Thyroid gland (tissue), 4 donors: ENCODE data around the gene UCP2. TPM values are rescaled to one million over a fixed set of nuclear protein-coding genes. Genes with fewer than 3 reads are reported as not detected.
A peak's percentile ranks its signal among the peaks of the same experiment; 100 is the strongest.

Source experiments
- DNase-seq, 2 donors: peaks; one replicate each; pipeline ENCODE4 v3.0.0-alpha.2; 2019
- H3K27ac ChIP-seq, 3 donors: fragments of 200-600 bp; sonication (generic); 1 replicate in 2 of 3; 2 replicates in 1 of 3; pipeline ENCODE4 v1.5.1; 2016 to 2019; ENCODE audit warnings: mild to moderate bottlenecking in 1 of 3, moderate library complexity in 1 of 3
- H3K27me3 ChIP-seq: fragments of 200-600 bp; sonication (generic); one replicate; pipeline ENCODE4 v1.5.1; 2019
- H3K36me3 ChIP-seq, 2 donors: fragments of 200-600 bp; sonication (generic); one replicate each; pipeline ENCODE4 v1.5.1; 2016 to 2019
- H3K4me1 ChIP-seq, 2 donors: fragments of 200-600 bp; sonication (generic); one replicate each; pipeline ENCODE4 v1.5.1; 2017 to 2019
- H3K4me3 ChIP-seq, 3 donors: fragments of 200-600 bp; sonication (generic); replicated peaks in 1 of 3; 1 replicate in 2 of 3; 2 replicates in 1 of 3; pipeline ENCODE4 v1.5.1; 2016; ENCODE audit warnings: mild to moderate bottlenecking in 1 of 3
- H3K9me3 ChIP-seq: fragments of 200-600 bp; sonication (generic); one replicate; pipeline ENCODE4 v1.5.1; 2017
- CTCF ChIP-seq, 6 experiments: fragments of 200-600 bp in 3 of 6; fragments of 450-650 bp in 3 of 6; sonication (generic) in 3 of 6; IDR thresholded peaks; one replicate each; pipeline ENCODE4 v1.5.1; 2016 to 2019; ENCODE audit warnings: antibody characterized with exemption in 6 of 6, mild to moderate bottlenecking in 2 of 6, inconsistent platforms in 1 of 6, moderate library complexity in 1 of 6
- POLR2A ChIP-seq, 2 donors: fragments of 450-650 bp; IDR thresholded peaks; one replicate each; pipeline ENCODE4 v1.6.1; 2017; ENCODE audit warnings: antibody characterized with exemption in 2 of 2, mild to moderate bottlenecking in 2 of 2, moderate library complexity in 1 of 2
- WGBS, 2 donors: methylation state at CpG; one replicate each; pipeline ENCODE4 v1.1.5; 2017; 5-methylcytosine and 5-hydroxymethylcytosine counted together
- intact Hi-C: fragments of 100-400 bp; cut with DNase I; formaldehyde crosslinking; loops from one replicate; pipeline ENCODE4 v1.15.1; 2023
- total RNA-seq, 4 donors: library from RNA; depleted of rRNA; stranded (reverse); fragments of >200 nt; gene quantifications; one replicate each; pipeline ENCODE4 v1.2.3, GENCODE V29; 2016

UCP2 gene
- total RNA-seq, 4 donors from 2014 or later: 41.4 to 97.0 (median 52.5) TPM

- H3K4me1 ChIP-seq: peaks cover 3 to 35% of the 10 kb centered on the region in 2 donors
- no peak overlapping the region for H3K27ac ChIP-seq
- no peak overlapping the region for H3K4me3 ChIP-seq
- no peaks in the 10 kb centered on the region for H3K36me3 ChIP-seq
- WGBS, 2 donors: 93% methylated on average over 9 of the region's 9 CpGs
- H3K27me3 ChIP-seq: no peaks in the 10 kb centered on the region
- H3K9me3 ChIP-seq: no peaks in the 10 kb centered on the region
- TF ChIP-seq POLR2A (IDR thresholded peaks at IDR 0.05): no peak
- no peak for TF ChIP-seq CTCF (IDR thresholded peaks at IDR 0.05)
- intact Hi-C loops: no loop called here
- no peak for DNase-seq
Observed at GRCh38 chr11:74010306-74011300, 28.0 kb upstream of the UCP2 start.

- WGBS, 2 donors: 87 to 92% methylated on average over 5 of the region's 5 CpGs
- no peak overlapping the region for H3K27ac ChIP-seq
- intact Hi-C loops: no loop called here
- no peaks in the 10 kb centered on the region for H3K27me3 ChIP-seq
- no peak overlapping the region for H3K4me3 ChIP-seq
- no peak for TF ChIP-seq POLR2A (IDR thresholded peaks at IDR 0.05)
- TF ChIP-seq CTCF (IDR thresholded peaks at IDR 0.05): no peak
- H3K36me3 ChIP-seq: no peaks in the 10 kb centered on the region
- DNase-seq: no peak
- peaks cover 0 to 39% of the 10 kb centered on the region in 2 donors for H3K4me1 ChIP-seq
- H3K9me3 ChIP-seq: no peaks in the 10 kb centered on the region
Observed at GRCh38 chr11:74009675-74010305, 27.1 kb upstream of the UCP2 start.

- Histone ChIP-seq H3K4me1 (peaks cover 0 to 39% of the 10 kb centered on the region in 2 donors), H3K9me3 (no peaks in the 10 kb centered on the region), H3K27ac (peak overlapping the region in 1 of 3 donors; percentile 65), H3K27me3 (no peaks in the 10 kb centered on the region), H3K36me3 (no peaks in the 10 kb centered on the region), H3K4me3 (no peak overlapping the region)
- intact Hi-C loops: no loop called here
- WGBS, 2 donors: 83 to 89% methylated on average over 3 of the region's 3 CpGs
- DNase-seq: no peak
- TF ChIP-seq CTCF (IDR thresholded peaks at IDR 0.05): no peak
- TF ChIP-seq POLR2A (IDR thresholded peaks at IDR 0.05): no peak
Observed at GRCh38 chr11:74009230-74009547, 26.5 kb upstream of the UCP2 start.

- Histone ChIP-seq H3K4me3 (no peak within 1 kb of the TSS), H3K27ac (peak within 1 kb of the TSS in 1 of 3 donors; percentile 65), H3K9me3 (no peaks in the 10 kb centered on the region), H3K36me3 (peaks cover 0 to 3% of the 10 kb centered on the region in 2 donors), H3K4me1 (peaks cover 0 to 39% of the 10 kb centered on the region in 2 donors), H3K27me3 (no peaks in the 10 kb centered on the region)
- intact Hi-C loops: no loop called here
- WGBS, 2 donors: 60 to 68% methylated on average over 9 of the region's 9 CpGs
- TF ChIP-seq CTCF (IDR thresholded peaks at IDR 0.05): no peak
- TF ChIP-seq POLR2A (IDR thresholded peaks at IDR 0.05): no peak
- peak; percentile 40 to 52 for DNase-seq
Observed at GRCh38 chr11:74008373-74009229, 26.0 kb upstream of the UCP2 start, which contains the start of gene UCP3. TSS of gene UCP3 (minus strand) at chr11:74009085. CDS start at chr11:74007042, 2,043 bp downstream.
